RWPE2 (cell line): ENCODE results near the gene RNU6-9.

Experiments used
- ATAC-seq: fragments of 200-7000 bp; cut with Tn5 transposase; 3 replicates; pipeline ENCODE4 v1.9.1; 2021; ENCODE audit warnings: low read depth
- DNase-seq: peaks from one replicate; pipeline ENCODE4 v3.0.0-alpha.2; 2020; ENCODE audit warnings: low spot score
- H3K27ac ChIP-seq: fragments of 450-650 bp; 2 replicates; pipeline ENCODE4 v1.5.1; 2017; ENCODE audit warnings: mild to moderate bottlenecking; ENCODE audit not compliant: poor library complexity, severe bottlenecking
- H3K27me3 ChIP-seq: fragments of 250-450 bp; sonication (Bioruptor Pico); 2 replicates; pipeline ENCODE4 v1.5.1; 2021; ENCODE audit warnings: mild to moderate bottlenecking, moderate library complexity; ENCODE audit not compliant: insufficient read depth, poor library complexity, severe bottlenecking
- H3K36me3 ChIP-seq: fragments of 250-450 bp; sonication (Bioruptor Pico); 2 replicates; pipeline ENCODE4 v1.5.1; 2020; ENCODE audit warnings: low read depth, mild to moderate bottlenecking, moderate library complexity
- H3K4me1 ChIP-seq: fragments of 250-450 bp; sonication (Bioruptor Pico); 2 replicates; pipeline ENCODE4 v1.5.1; 2021; ENCODE audit warnings: mild to moderate bottlenecking, moderate library complexity; ENCODE audit not compliant: insufficient read depth, poor library complexity, severe bottlenecking
- H3K4me3 ChIP-seq: fragments of 250-450 bp; sonication (Bioruptor Pico); 2 replicates; pipeline ENCODE4 v1.5.1; 2021; ENCODE audit warnings: mild to moderate bottlenecking, moderate library complexity; ENCODE audit not compliant: severe bottlenecking
- H3K9me3 ChIP-seq: fragments of 250-450 bp; sonication (Bioruptor Pico); 2 replicates; pipeline ENCODE4 v1.5.1; 2021; ENCODE audit warnings: mild to moderate bottlenecking, moderate library complexity; ENCODE audit not compliant: severe bottlenecking
- CTCF ChIP-seq: fragments of 450-650 bp; IDR thresholded peaks from one replicate; pipeline ENCODE4 v1.5.1; 2017; ENCODE audit warnings: mild to moderate bottlenecking, moderate library complexity; ENCODE audit not compliant: poor library complexity, severe bottlenecking

RNU6-9 gene

GRCh38 chr19:871446-872265, 21.6 kb upstream of the RNU6-9 start:
- Histone ChIP-seq H3K27me3 (no peaks in the 10 kb centered on the region), H3K4me3 (no peak overlapping the region), H3K27ac (peak overlapping the region; percentile 91), H3K36me3 (peaks cover 23% of the 10 kb centered on the region), H3K9me3 (no peaks in the 10 kb centered on the region), H3K4me1 (peaks cover 17% of the 10 kb centered on the region)
- DNase-seq (no peak), ATAC-seq (no peak)
- TF ChIP-seq CTCF, result no peak

- H3K27ac ChIP-seq, result peak overlapping the region; percentile 91
Measured at GRCh38 chr19:872266-872951, 20.9 kb upstream of the RNU6-9 start.

GRCh38 chr19:873084-873483, 20.2 kb upstream of the RNU6-9 start:
- no peak for TF ChIP-seq CTCF
- Histone ChIP-seq H3K27ac (peak overlapping the region; percentile 91), H3K36me3 (peaks cover 23% of the 10 kb centered on the region), H3K27me3 (no peaks in the 10 kb centered on the region), H3K4me3 (no peak overlapping the region), H3K4me1 (peaks cover 17% of the 10 kb centered on the region), H3K9me3 (no peaks in the 10 kb centered on the region)
- ATAC-seq (peak; percentile 73), DNase-seq (no peak)

More at GRCh38 chr19:872266-872951, 20.9 kb upstream of the RNU6-9 start:
- Histone ChIP-seq H3K27me3 (no peaks in the 10 kb centered on the region), H3K4me1 (peaks cover 17% of the 10 kb centered on the region), H3K4me3 (no peak overlapping the region), H3K36me3 (peaks cover 23% of the 10 kb centered on the region), H3K9me3 (no peaks in the 10 kb centered on the region)
- ATAC-seq (peak; percentile 79), DNase-seq (peak; percentile 94)
- no peak for TF ChIP-seq CTCF

- ATAC-seq (no peak), DNase-seq (no peak)
- H3K4me1 ChIP-seq, result peaks cover 17% of the 10 kb centered on the region
- no peaks in the 10 kb centered on the region for H3K27me3 ChIP-seq
- TF ChIP-seq CTCF, result no peak
- H3K4me3 ChIP-seq, result no peak overlapping the region
- H3K36me3 ChIP-seq, result peaks cover 18% of the 10 kb centered on the region
- no peaks in the 10 kb centered on the region for H3K9me3 ChIP-seq
- peak overlapping the region; percentile 91 for H3K27ac ChIP-seq
Measured at GRCh38 chr19:873561-874041, 19.7 kb upstream of the RNU6-9 start.
